Measurements from ENCODE around the gene SRC.

The SRC gene

GRCh38 chr20:37343994-37344355 lies 2.0 kb upstream of the SRC start:
- no peak for DNase-seq
- TF ChIP-seq CTCF (IDR thresholded peaks at IDR 0.05): no peak
- H3K36me3 Mint-ChIP-seq (ENCODE audit: low read depth): peaks cover 8% of the 10 kb centered on the region
- H3K4me1 Mint-ChIP-seq: peaks cover 59% of the 10 kb centered on the region
- peak overlapping the region; percentile 76 for H3K4me3 Mint-ChIP-seq
- H3K27me3 Mint-ChIP-seq (ENCODE audit: low read depth, poor library complexity): peaks cover 5% of the 10 kb centered on the region
- no peak overlapping the region for H3K27ac Mint-ChIP-seq
- no peaks in the 10 kb centered on the region for H3K9me3 Mint-ChIP-seq

GRCh38 chr20:37344506-37345338 lies 1.2 kb upstream of the SRC start:
- TF ChIP-seq CTCF (IDR thresholded peaks at IDR 0.05): no peak
- no peak for DNase-seq
- Mint-ChIP-seq H3K4me1 (peaks cover 66% of the 10 kb centered on the region), H3K4me3 (peak overlapping the region; percentile 76), H3K36me3 (ENCODE audit: low read depth) (peaks cover 16% of the 10 kb centered on the region), H3K27me3 (ENCODE audit: low read depth, poor library complexity) (peaks cover 7% of the 10 kb centered on the region), H3K9me3 (no peaks in the 10 kb centered on the region), H3K27ac (no peak overlapping the region)

GRCh38 chr20:37346236-37346534 lies 245 bp downstream of the SRC start:
- no peak for DNase-seq
- H3K27me3 Mint-ChIP-seq (ENCODE audit: low read depth, poor library complexity): peaks cover 11% of the 10 kb centered on the region
- H3K4me1 Mint-ChIP-seq: peaks cover 55% of the 10 kb centered on the region
- no peaks in the 10 kb centered on the region for H3K9me3 Mint-ChIP-seq
- peaks cover 25% of the 10 kb centered on the region for H3K36me3 Mint-ChIP-seq (ENCODE audit: low read depth)
- no peak overlapping the region for H3K4me3 Mint-ChIP-seq
- H3K27ac Mint-ChIP-seq: no peak overlapping the region
- no peak for TF ChIP-seq CTCF (IDR thresholded peaks at IDR 0.05)

- Mint-ChIP-seq H3K27ac (no peak overlapping the region), H3K4me3 (peak overlapping the region; percentile 70)
Measured at GRCh38 chr20:37346535-37347346, 801 bp downstream of the SRC start.

GRCh38 chr20:37347347-37347823 lies 1.4 kb downstream of the SRC start:
- H3K4me1 Mint-ChIP-seq: peaks cover 51% of the 10 kb centered on the region
- peak overlapping the region; percentile 70 for H3K4me3 Mint-ChIP-seq
- DNase-seq: no peak
- no peaks in the 10 kb centered on the region for H3K9me3 Mint-ChIP-seq
- peaks cover 11% of the 10 kb centered on the region for H3K27me3 Mint-ChIP-seq (ENCODE audit: low read depth, poor library complexity)
- no peak for TF ChIP-seq CTCF (IDR thresholded peaks at IDR 0.05)
- no peak overlapping the region for H3K27ac Mint-ChIP-seq
- H3K36me3 Mint-ChIP-seq (ENCODE audit: low read depth): peaks cover 32% of the 10 kb centered on the region

More at GRCh38 chr20:37346535-37347346, 801 bp downstream of the SRC start:
- H3K4me1 Mint-ChIP-seq: peaks cover 53% of the 10 kb centered on the region
- peak; percentile 63 for DNase-seq
- H3K27me3 Mint-ChIP-seq (ENCODE audit: low read depth, poor library complexity): peaks cover 11% of the 10 kb centered on the region
- no peaks in the 10 kb centered on the region for H3K9me3 Mint-ChIP-seq
- H3K36me3 Mint-ChIP-seq (ENCODE audit: low read depth): peaks cover 30% of the 10 kb centered on the region
- no peak for TF ChIP-seq CTCF (IDR thresholded peaks at IDR 0.05)

Measured in nephron progenitor cell (in vitro differentiated cells).